KG1 (cell line): Measurements from ENCODE around the gene CBX7.

Experiments
- DNase-seq: peaks from one replicate; lab custom pipeline; 2025; lab: John Stamatoyannopoulos, UW

Gene CBX7

DNA sequence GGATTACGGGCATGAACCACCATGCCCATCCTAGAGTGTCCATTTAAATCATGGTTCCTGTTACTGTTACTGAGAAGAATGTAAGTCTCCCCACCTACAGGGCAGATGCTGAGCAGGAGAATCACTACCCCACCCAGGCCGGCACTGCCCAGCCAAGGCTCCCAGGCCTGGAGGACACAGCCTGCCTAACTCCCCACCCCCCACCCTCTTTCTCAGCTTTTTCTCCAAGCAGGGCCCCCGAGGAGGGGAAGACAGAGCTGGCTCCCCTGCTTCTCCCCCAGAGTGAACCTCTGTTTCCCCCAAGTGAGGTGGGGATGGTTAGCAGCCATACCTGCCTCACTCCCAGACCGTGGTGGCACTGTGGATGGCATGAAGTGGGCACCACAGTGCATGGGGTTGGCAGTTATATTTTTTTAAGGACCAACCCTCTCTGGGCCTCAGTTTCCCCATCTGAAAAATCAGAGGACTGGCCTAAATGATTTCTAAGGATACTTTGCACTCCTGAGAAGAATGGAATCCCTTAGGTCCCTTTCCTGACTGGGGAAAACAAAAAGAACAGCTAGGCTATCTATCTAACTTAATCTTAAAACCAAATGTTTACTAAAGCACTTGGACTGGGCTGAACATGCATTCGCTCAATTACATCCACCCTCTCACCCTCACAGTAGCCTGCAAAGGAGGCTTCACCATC lies 5.0 kb downstream of the CBX7 start:
- no peak for DNase-seq

DNA sequence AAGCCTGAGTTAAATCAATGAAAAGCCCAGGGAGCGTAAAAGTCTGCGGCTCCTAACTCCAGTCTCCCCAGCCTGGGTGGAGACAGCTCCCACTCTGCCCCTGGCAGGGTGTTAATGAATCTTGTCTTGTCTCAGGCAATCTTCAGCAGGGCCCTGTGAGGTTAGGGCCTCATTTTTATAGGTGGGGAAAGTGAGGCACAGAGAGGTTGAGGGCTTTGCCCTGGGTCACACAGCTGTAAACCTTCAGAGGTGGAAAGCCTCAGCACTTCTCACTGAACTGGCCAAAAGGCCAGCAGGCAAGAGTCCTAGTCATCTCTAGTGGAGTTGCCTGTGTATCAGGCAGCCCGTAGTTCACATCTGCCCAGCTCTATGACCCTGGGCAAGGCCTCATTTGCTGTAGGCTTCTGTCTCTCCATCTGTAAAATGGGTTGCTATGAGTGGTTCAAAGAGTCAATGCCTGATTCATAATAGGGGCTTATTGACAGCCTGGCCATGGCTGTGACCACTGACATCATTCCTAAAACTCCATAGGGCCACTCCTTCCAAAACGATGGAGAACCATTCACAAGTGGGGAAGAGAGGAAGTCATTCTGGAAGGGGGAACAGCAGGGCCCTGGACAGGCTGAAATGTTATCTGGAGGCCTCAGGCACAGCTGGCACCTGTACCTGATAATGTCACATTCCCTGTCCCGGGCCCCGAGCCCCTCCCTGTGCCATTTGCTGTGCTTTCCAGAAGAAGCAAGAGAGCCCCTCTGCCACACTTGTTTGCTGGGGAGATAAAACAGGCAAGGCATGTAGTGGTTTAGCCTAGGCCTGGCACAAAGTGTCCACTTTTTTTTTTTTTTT lies 6.0 kb downstream of the CBX7 start:
- DNase-seq: no peak

DNA sequence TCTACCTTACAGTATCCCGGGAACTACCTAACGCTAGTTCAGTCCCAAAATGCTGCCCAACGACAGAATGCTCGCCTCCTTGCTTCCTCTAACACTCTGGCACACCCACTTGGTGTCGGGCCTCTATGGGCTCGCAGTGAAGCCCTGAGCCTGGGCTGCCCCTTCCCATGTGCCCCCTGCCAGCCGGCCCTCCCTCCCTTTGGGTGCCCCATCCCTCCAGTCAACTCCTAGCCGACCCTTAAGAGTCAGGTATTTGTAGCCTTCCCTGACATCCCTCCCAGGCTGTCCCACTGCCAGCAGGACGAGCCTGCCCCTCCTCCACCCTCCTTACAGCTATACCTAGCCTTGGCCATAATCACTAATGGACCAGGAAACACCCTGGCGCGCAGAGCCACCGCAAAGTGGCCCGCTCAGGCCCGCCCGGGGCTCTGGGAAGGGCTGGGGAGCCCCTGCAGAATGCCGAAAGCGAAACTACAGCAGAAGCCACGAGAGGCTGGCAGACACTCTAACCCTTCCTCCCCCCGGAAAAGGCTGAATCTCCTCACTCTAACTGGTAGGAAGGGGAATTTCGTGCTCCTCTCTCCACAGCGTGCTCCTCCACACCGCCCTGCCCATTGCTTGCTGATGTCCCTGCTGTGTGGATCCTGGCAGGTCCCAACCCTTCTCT lies 8.2 kb downstream of the CBX7 start:
- DNase-seq: no peak

DNA sequence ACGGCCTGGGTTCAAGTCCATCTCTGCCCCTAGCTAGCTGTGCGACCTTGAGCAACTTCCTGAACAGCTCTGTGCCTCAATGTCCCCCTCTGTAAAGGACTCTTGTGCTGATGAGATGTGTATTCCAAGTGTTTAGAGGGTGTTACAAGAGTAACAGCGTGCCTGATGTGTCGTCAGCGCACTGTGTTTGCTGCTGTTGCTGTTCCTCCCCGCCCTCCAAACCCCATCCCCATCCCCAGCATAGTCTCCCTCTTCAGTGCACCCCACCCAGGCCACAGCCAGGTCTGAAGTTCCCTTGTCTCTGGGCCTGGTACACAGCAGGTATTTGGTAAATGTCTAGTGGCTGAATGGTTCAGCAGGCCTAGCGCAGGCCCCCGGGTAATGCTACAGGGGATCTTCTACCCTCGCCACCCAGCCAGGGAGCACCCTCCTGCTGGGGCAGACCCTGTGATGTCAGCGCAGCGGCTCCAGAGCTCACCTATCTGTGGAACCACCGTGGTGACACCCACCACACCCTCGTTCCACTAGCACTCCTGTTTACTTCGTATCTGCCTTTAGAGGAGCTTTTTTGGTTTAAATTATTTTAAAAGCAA lies 10.3 kb downstream of the CBX7 start:
- no peak for DNase-seq

DNA sequence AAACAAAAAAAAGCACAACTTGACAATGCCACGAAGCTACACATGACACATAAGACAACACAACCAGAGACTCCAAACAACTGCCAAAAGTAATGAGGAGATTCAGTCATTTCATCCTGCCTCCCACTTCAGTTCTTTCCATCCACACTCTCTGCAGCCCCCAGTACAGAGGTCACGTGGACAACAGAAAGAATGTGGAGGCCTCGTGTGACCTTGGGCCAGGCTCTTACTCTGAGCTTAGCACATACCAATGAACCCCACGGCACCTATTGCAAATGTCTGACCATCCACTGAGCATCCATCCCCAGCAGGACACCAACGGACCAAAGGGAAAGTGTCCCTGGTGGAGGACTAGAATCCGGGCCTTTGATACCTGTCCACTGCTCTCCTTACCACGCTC lies 12.5 kb downstream of the CBX7 start:
- no peak for DNase-seq

DNA sequence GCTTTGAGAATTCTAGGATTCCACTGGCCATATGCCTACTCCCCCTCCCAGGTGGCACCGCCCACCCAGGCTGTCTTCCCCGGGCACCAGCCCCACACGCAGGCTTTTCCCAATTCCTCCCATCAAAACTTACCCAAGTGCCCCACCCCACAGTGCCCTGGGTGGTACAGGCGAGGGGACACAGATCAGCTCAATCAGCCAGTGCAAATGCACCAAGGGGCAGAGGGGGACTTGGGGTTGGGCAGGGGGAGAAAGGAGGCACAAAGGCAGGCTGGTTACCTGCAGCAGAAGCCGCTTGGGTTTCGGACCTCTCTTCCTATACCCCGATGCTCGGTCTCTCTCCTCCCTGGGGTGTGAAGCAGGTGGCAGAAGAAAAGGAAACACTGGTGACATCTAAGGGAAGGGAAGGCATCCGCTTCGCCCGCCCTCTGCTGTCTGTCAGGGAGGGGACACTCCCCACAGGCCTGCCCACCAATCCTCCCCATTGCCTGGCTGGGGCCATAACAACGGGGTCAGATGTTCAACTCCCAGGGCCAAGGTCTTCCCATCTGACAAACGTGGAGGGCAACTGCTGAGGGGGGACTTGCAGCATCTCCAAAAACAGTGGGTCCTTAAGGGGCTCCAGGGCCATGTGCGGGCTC lies 14.0 kb downstream of the CBX7 start:
- DNase-seq: no peak

DNA sequence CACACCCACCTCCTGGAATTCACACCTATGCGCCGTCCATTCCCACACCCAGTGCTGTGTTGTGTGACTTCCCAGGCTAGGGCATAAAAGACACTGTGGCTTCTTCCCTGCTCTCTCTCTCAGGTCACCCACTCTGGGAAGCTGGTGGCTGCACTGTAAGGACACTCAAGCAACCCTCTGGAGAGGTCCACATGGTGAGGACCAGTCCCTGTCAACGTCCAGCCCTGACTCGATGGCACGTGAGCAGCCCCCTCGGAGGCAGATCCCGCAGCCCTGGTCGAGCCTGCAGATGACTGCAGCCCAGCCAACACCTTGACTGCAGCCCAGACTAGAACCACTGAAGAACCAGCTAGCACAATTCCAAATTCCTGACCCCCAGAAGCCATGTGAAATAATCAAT lies 16.2 kb downstream of the CBX7 start:
- no peak for DNase-seq

DNA sequence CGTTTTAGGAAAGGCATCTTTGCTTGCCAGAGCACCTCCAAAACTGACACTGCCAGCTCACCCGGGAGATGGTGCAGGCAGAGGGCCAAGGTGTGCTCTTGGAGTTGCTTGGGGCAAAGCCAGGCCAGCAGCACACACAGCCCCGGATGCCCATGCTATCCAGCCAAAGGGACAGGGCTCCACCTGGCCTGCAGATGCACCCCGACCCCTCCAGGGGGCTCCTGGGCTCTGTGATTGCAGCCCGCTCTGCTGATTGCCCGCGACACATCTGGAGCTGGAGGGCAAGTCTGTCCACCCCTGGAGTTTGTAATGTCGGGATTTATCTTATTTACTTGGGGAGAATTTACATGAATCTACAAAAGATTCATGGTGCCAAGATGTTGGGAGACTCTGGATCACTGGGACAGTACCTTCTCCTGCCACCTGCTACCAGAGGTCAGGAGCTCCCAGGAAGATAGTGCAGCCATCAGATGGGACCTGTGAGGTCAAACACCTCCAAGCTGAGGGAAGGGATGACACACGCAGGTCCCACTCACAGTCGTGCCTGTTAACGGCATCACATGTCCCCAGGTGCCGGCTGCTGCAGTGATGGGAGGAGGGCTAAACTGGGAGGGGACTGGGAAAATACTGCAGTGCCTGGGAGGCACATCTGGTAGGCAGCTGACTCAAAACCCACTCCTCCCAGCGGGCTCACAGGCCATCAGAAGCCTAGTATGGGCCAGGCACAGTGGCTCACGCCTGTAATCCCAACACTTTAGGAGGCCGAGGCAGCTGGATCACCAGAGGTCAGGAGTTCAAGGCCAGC lies 17.2 kb downstream of the CBX7 start:
- no peak for DNase-seq

DNA sequence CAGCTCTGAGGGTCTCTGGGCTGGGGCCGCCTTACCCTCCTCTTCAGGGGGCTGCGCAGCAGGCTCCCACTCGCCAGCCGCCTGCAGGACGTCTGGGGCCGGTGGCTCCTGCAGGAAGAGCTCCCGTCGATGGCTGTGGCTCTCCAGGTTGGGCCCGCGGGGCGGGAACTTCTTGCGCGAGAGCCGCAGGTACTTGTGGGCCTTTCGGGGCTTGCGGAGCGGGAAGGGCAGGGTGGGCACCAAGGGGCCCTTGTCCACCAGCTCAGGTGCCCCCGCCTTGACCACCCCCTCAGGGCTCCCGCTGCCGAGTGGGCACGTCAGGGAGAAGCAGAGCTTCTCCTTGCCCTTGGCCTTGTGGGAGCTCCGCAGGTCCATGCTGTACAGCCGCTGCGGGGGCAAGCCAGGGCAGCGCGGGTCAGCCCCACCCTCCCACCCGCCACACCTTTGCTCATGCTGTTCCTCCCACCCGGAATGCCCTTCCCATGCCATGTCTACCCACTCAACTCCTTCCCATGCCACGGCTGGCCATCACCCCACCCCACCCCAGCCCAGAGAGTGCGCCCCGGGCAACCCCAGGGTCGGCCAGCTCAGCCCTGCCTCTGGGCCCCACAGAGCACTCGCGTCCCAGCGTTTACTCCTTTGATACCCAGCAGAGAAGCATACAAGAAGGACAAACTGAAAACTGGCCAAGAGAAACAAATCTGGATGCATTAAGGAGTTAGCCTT lies 18.0 kb downstream of the CBX7 start:
- no peak for DNase-seq

DNA sequence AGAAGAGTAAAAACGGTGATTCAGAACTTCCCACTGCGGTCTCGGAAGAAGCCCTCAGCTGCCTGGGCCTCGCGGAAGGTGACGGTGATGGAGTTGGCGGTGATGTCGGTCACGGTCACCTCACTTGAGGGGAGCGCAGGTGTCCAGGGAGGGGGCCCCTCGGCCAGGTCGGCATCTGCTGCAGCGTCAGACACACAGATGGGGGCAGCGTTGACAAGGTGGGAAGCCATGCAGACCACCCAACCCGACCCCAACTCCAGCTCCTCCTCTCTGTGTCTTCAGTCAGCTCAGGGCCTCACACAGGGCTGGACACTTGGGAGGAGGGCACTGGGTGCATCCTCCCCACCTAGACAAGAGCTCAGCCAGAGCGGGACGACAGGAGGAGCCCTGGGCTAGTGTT lies 18.6 kb downstream of the CBX7 start:
- no peak for DNase-seq

DNA sequence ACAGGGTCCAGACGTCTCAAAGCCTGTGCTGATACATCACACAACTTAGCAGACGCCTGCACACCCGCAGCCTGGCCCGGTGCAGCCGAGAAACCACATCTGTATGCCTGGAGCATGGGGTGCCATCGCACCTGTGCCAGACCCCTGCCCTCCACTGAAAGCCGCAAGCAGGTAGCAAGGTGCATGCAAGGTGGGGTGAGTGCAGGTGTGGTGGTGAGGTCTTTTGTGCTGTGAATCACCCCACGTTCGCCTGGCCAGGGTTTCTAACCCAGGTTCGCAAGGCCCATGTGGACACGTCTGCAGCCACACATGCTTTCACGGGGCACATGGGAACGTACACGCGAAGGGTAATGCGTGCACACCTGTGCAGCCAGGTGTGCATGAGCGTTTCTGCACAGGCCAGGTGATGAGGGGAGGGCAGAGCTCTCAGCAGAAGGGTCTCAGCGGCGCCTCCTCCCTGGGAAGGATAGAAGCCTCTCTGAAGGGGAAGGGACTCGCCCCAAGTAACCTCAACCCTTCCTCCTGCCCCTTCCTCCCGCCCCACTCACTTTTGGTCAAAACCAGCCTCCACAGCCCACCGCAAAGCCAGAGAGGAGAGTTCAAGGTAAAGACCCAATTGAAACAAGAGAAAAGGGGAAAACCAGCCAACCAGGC lies 19.5 kb downstream of the CBX7 start:
- DNase-seq: no peak

DNA sequence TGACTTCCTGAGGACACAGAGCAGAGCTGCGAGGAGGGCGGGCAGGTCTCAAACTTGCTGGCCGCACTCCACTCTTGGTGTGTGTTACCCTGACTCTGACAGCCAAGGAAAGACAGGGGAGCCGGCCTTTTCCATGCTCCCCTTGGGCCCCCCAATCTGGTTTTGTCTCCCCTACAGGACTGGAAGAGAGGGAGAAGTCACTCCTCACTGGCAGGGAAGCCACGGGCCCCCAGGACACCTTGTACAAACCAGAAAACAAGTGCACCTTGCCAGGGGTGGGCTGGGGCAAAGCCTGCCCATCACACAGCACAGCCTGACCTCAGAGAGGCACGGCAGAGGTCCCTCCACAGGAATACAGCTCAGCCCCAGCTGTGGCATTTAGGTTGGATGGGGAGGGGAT lies 20.2 kb downstream of the CBX7 start:
- no peak for DNase-seq

DNA sequence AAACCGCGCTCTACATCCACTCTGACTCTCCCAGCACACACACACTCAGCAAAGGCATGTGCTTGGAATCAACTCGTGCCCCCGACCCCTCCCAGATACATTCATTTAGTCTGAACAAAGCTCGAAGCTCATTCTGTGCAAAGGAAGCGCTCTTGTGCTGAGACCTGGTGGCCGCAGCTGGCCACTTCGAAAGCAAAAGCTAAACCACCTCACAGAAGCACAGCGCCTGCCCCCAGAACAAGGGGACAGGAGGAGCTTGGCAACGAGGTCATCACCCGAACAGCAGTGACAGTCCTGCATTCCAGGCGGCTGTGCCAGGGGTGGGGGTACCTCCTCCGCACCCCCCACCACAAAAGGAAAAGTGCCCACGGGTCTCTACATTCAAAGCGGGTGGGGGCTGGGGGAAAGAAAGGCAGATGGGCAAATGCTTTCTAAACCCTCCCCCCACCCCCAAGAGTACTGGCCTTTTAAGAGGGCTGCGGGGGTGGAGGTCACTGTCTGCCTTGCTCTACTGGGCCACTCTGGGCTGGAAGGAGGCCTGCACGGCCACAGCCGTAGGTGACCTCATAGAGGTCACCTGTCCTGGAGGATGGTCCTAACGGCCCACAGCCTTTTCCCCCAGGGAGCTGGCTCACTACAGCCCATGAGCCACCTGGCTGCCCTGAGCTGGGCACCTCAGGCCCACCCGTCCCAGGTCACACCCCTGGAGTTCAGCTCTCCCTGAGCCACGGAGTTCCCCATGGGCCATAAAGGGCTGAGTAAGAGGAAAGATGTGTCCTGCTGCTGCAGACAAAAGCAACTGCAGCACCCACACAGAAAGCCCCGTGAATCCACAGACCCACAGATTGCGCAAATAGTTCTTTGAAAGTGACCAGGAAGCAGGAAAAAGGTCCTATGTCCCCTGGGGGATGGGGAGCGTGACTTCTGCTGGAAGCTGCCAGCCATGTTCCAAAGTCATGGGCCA lies 21.3 kb downstream of the CBX7 start:
- no peak for DNase-seq

DNA sequence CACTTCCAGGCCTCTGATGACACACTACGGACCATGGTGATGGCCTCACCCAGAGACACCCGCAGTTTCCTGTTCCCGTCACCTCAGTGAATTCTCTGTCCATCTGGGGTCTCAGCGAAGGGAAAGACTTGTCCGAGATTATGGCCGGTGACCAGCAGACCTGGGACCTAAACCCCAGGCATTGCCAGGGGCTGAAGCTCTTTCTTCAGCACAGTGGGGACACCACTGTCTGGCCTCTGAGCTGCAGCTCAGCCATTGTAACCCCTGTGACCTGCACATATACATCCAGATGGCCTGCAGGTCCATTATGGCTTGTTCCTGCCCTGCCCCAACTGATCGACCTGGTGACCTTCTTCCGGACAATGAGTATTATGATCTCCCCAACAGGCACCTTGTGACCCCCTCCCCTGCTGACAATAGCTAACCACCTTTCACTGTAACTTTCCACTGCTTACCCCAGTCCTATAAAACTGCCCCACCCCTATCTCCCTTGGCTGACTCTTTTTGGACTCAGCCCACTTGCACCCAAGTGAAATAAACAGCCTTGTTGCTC lies 22.3 kb downstream of the CBX7 start:
- DNase-seq: no peak

DNA sequence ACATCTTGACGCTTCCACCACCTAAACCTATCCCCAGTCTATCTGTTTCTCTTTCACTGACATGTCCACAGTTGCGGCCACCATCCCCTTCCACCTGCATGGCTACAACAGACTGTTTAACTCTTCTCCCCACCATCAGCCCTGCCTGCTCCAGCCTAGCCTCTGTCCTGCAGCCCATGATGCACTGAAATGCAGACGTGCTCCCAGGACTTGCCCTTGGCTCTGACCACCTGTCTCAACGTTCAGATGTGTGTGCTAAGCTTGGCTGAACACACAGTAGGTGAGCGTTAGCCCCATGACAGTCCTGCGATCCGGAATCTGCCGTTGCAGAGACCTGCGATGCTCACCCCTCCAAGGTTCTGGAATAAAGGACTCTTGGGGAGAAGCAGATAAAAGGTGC lies 22.7 kb downstream of the CBX7 start:
- no peak for DNase-seq

DNA sequence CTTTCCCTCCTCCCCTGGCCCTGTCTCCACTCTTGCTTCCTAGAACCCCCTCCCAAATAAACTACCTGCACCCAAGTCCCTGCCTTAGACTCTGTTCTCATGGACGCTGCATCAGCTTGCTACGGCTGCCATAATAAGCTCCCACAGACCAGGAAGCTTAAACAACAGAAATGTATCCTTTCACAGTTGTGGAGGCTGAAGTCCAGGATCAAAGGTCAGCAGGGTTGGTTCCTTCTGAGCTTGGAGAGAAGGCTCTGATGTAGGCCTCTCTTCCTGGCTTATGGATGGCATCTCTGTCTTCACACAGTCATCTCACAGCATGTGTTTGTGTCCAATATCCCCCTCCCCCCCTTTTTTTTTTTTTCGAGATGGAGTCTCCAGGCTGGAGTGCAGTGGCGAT lies 23.4 kb downstream of the CBX7 start:
- no peak for DNase-seq

DNA sequence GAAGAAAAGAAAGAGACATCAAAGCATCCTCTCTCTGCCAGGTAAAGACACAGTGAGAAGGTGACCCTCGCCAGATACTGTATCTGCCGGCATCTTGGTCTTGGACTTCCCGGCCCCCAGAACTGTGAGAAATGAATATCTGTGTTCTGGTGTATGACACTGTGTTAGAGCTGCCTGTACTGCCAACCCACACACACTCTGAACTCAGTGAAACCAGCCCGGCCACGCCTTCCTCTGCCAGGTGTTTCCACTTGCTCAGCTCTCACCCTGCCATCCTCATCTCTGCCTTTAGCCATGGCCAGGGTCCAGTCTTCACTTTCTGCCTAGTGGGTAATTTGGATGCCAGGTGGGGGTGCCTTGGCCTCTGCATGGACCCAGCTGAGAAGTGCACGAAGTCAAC lies 24.0 kb downstream of the CBX7 start:
- DNase-seq: no peak

DNA sequence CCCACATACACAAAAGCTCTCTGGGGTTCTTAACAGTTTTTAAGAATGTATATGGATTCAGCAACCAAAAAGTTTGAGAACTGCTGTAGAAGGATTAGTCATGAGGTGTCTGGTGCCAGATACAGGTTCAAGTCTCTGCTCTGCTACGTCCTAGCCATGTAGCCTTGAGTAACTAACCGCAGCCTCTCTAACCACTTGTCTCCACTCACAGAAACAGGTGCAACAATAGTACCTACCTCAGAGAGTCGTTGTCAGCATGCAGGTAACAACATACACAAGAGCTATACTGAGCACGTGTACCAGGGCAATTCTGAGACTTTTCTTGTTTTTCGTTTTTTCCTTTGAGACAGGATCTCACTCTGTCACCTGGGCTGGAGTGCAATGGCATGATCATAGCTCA lies 26.9 kb downstream of the CBX7 start:
- DNase-seq: no peak
